Endometrial microvascular endothelial cells (primary cell): ENCODE data around the gene PIAS3. TPM values are rescaled to one million over a fixed set of nuclear protein-coding genes. Genes with fewer than 3 reads are reported as not detected.

Experiments used
- in situ Hi-C: cut with HindIII; loops from 2 replicates; pipeline ENCODE4 v1.10.0; 2017; ENCODE audit warnings: low sequenced_read_pairs, low pct_unique_long_range_greater_than_20kb; ENCODE audit errors: inconsistent ontology term
- total RNA-seq: library from RNA; depleted of rRNA; stranded (reverse); fragments of >200 nt; gene quantifications from one replicate; pipeline ENCODE4 v1.2.3, GENCODE V29; 2015; ENCODE audit errors: inconsistent ontology term

PIAS3 gene
- total RNA-seq = 40.0 TPM

- in situ Hi-C loops = loop anchor here (5.0 kb wide), 1 partner anchor 103 kb away; the partner anchor contains the start of genes ANKRD34A and POLR3GL
Observed at GRCh38 chr1:145858901-145859490, at the start of gene PIAS3. Gene PIAS3 (minus strand): TSS chr1:145859081. CDS start chr1:145858990, 91 bp downstream.

DNA sequence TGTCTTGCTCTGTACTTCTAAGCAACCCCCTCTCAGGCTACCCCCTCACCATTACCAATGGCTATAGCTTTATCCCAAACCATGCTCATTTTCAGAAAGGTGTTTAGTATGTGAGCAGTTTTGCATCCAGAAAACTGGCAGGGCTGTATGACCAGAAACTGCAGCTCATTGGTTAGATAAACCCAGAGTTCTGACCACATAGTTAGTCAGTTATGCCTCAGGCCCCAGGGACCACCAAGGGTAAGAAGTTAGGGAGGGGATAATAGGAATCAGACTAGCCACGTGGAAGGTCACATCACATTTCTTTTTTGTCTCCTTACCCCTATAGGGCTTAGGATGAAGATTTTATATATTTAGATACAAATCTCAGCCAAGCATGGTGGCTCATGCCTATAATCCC lies 49.8 kb upstream of the PIAS3 start:
- in situ Hi-C loops = no loop called here

DNA sequence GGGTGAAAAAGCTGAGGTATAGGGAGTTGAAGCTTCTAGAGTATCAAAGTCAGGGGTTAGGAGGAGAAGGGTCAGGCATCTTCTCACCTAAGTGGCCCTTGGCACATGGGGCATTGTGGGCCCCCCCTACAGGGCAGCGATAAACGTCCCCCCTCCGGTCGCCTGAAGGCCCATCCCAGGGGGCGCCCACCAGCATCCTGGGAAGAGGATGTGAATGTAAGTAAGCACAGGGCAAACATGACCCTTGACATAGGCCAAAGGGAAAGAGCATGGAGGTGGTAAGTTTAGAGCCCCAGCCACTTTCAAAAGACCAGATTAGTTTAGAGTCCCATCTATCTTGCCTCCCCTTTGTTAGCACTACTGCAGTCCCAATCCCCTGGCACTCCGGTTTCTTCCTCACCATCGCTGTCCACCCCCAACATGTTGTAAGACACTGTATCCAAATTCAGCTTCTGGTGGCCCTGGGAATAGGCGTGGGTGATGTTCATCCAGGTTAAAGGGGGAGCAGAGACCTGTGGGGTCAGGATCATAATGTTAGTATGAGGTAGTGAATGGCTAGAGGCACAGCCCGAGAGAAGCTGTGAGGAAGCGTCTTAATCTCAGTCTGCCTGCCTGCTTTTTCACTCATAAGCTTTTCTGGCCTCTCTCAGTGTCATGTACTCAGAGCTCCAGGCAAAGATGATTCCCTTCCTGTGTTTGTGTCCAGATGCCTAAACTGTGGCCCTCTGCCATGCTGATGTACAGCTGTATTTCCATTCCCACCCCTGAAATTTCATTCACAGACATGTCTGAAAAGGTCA lies 48.3 kb upstream of the PIAS3 start:
- in situ Hi-C loops = no loop called here

DNA sequence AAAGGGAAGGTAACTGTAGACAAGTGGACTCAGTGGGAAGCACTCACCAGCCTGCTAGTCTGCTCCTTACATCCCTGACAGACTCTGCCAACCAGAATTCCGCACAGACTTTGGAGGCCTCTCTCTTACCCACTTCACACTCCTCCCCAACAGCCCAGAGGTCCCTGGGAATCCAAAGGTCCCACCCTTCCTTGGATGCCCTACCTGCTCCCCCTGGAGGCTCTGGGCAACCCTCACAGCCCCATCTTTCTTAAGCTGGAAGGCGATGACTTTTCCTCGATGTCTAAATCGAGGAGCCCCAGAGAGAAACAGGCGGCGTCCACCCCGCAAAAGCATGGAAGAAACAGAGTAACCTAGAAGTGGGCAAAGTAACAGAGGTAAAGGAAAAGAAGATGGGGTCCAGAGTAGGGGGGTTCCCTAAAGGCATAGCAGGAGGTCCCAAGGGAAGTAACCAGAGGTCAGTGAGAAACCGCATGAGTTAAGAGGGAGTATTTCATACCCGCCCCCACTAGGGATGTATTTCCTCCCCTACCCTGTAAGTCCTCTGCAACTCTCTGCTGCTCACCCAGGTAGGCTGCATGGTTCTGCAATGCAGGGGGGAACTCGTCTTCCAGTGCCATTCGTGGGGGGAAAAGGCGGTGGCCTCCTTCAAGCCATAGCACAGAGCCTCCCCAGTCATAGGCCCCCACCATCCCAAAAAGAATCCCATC lies 42.6 kb upstream of the PIAS3 start:
- in situ Hi-C loops = no loop called here

- in situ Hi-C loops = no loop called here
Observed at GRCh38 chr1:145898756-145899155, 39.9 kb upstream of the PIAS3 start.

- in situ Hi-C loops = no loop called here
Observed at GRCh38 chr1:145897969-145898368, 39.1 kb upstream of the PIAS3 start.

GRCh38 chr1:145895471-145895870 lies 36.6 kb upstream of the PIAS3 start:
- in situ Hi-C loops = no loop called here

DNA sequence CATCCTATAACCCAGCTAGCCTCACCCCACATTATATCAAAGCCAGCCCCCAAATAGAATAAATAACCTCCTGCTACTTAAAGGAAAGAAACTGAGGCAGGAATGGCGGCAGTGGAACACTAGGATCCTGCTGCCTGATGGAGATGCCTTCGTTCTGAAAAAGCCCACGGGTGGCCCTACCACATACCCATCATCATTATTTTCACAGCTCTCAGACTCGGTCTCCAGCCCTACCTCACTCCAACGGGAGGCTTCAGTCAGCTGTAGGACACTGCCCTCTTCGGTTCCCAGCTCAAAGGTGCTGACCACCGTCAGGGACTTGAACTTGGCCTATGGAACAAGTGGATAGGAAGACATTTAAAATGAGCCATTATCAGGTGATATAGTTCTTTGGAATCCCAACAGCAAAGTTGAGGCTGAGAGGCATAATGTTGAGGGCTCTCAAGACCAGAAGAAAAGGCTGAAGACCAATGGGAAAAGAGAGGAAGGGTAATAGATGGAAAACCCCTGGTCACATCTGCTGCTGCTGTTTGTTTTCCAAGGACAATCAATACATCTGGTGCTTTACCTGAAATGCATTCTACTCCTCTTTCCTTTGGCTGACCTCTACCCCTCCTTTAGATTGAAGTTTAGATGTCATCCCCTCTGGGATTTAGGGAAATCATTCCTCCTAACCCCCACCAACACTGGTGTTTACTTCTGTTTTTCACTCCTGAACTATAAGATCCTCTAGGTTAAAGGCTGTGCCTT lies 34.6 kb upstream of the PIAS3 start:
- in situ Hi-C loops = no loop called here

DNA sequence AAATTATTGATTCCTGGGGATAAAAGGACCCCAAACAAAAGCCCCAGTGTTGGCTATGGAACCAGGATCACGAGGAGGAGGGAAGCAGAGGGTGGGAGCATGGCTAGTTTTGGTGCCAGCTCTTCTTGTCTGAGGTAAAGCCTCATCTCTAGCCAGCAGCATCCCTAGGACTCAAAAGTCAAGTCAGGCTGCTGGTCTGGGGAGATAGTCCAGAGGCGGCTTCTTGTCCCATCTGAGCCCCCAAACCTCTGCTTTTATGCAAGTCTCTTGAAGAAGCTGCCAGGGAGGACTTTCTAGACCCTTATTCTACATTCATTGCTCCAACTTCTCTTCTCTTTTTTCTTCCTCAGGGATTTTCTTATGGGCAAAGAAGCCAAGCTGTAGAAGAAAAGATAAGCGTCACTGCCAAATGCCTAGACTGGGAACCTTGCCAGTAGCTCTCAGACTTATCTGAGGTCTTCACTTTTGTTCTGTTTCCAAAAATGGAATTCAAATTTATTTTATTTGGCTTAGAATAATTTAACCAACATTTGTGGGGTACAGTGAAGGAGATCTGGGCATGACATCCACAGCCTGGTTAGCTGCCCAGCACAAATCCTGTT lies 33.7 kb upstream of the PIAS3 start:
- in situ Hi-C loops = no loop called here

GRCh38 chr1:145891587-145892485 lies 33.0 kb upstream of the PIAS3 start:
- in situ Hi-C loops = no loop called here

DNA sequence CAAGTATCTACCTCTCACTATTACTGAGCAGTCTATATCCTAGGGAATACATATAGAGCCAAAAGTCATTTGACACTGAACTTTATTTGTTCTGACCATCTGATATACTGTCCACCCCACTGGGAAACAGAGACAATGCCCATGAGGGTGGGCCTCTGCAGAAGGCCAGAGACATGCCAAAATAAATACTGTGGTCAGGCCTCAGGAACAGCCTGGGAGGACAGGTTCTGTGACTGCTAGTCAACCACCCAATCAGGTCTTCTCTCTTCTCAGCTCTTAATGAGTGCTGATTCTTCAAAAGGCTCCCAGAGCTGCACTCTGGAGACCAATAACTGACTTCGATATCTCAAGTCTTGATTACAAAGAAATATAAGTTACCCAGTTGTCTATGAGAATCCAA lies 32.3 kb upstream of the PIAS3 start:
- in situ Hi-C loops = no loop called here

GRCh38 chr1:145889722-145890121 lies 30.8 kb upstream of the PIAS3 start:
- in situ Hi-C loops = no loop called here

- in situ Hi-C loops = no loop called here
Observed at GRCh38 chr1:145887631-145888030, 28.8 kb upstream of the PIAS3 start.

- in situ Hi-C loops = no loop called here
Observed at GRCh38 chr1:145886816-145887215, 27.9 kb upstream of the PIAS3 start.

DNA sequence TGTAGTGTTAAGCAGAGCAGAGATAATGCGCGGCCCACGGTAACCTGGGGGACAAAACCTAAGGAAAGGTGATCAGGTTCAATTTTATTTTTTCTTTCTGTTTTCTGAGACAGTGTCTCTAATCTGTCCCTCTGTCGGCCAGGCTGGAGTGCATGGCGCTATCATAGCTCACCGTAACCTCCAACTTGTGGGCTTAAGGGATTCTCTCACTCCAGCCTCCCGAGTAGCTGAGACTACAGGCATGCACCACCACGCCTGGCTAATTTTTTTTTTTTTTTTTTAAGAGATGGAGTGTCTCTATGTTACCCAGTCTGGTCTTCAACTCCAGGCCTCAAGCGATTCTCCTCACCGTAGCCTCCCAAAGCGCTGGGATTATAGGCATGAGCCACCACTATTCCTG lies 27.5 kb upstream of the PIAS3 start:
- in situ Hi-C loops = no loop called here

DNA sequence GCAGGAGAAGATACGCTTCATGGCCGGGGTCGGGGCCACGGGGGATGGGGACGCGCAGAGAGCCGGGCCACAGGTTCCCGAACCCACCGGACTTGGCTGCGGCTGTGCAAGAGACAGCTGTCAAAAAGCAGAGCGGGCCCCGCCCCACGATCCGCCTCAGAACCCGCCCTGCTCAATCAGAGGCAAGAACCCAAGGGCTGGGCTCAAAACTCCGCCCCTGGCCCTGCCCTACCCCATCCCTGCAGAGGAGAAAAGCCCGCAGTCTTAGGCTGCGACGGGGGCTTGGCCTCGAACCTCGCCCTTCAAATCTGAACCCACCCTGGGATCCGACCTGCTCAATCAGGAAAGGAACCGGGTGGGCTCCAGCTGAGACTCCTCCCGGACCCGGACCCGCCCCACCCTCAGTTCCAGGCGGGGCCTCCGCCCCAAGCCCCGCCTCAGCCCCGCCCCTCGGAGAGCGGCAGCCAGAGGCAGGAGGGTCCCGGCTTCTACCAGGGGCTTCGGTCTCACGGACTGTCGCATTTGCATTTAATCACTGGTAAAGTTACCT lies 26.9 kb upstream of the PIAS3 start, which contains the start of gene ANKRD35:
Gene ANKRD35 (minus strand): TSS at position 129 of the 550 bp plus-strand sequence. CDS start 108 bp downstream, at position 21.
- in situ Hi-C loops = no loop called here

DNA sequence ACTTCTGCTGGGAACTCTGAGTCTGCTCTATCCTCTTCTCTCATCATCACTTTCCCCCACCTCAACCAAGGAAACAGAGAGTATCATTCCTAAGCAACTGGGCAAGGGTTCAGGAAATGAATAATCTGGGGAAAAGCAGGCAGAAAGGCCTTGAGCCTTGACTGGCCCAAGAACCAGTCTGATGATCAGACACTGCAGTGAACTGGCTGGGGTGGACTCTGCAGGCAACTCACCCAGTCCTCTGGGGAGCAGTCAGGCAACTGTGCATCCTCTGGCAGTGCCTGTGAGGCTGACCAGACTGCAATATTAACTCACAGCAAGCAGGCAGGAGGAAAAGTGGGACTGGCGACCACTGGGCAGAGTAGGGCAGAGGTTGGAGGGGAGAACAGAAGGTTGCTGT lies 25.8 kb upstream of the PIAS3 start:
- in situ Hi-C loops = no loop called here
